Measurements from ENCODE around the gene CHI3L1. TPM values are rescaled to one million over a fixed set of nuclear protein-coding genes. Genes with fewer than 3 reads are reported as not detected.

CHI3L1 gene
- total RNA-seq, 1 donor from 2014 or later, result 0.20 TPM

DNA sequence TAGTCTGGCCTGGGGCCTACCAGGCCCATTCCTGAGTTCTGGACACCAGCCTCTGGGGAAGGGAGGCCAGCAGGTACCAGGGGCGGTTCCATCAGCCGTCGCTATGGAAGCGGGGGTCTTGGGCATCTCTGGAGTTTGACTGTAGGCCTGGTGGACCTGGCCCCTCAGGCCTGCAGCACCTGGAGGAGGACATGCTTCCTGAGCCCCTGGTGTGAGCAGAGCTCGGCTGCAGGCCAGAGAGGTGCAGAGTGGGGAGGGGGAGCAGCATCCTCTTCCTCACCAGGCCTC lies 18.6 kb downstream of the CHI3L1 start:
- peaks cover 24% of the 10 kb centered on the region for H3K36me3 Mint-ChIP-seq (ENCODE audit: low read depth, unreplicated experiment)
- no peak overlapping the region for H3K27ac ChIP-seq (ENCODE audit: low read depth, low read length)
- H3K36me3 ChIP-seq (ENCODE audit: insufficient read depth, low read length), result no peaks in the 10 kb centered on the region
- no peaks in the 10 kb centered on the region for H3K9me3 ChIP-seq (ENCODE audit: insufficient read depth, low read depth, low read length)
- peaks cover 3% of the 10 kb centered on the region for H4K20me1 ChIP-seq (ENCODE audit: insufficient read depth, low read length)
- H3K4me3 Mint-ChIP-seq (ENCODE audit: unreplicated experiment), result no peak overlapping the region
- H3K27me3 ChIP-seq (ENCODE audit: insufficient read depth, low read length), result peaks cover 2% of the 10 kb centered on the region
- H3K27ac Mint-ChIP-seq (ENCODE audit: unreplicated experiment), result no peak overlapping the region
- H3K4me1 ChIP-seq (ENCODE audit: insufficient read depth, low read length), result no peaks in the 10 kb centered on the region
- FAIRE-seq, result no peak
- H3K9me3 Mint-ChIP-seq (ENCODE audit: unreplicated experiment), result peaks cover 17% of the 10 kb centered on the region
- no peak overlapping the region for H3K9ac ChIP-seq (ENCODE audit: low read length)
- no peak for DNase-seq (ENCODE audit: low read depth)
- peaks cover 5% of the 10 kb centered on the region for H3K4me1 Mint-ChIP-seq (ENCODE audit: low read depth, unreplicated experiment)
- no peak overlapping the region for H3K4me3 ChIP-seq (ENCODE audit: insufficient read depth, low read depth, low read length)
- H3K27me3 Mint-ChIP-seq (ENCODE audit: low read depth, unreplicated experiment), result peaks cover 58% of the 10 kb centered on the region
- H2AFZ ChIP-seq (ENCODE audit: low read depth, low read length), result no peak overlapping the region
- no peaks in the 10 kb centered on the region for H3K79me2 ChIP-seq (ENCODE audit: insufficient read depth, low read length)
- TF ChIP-seq EZH2 (IDR thresholded peaks at IDR 0.05; ENCODE audit: insufficient read depth, low read length), result no peak
- TF ChIP-seq, protein P1, sequence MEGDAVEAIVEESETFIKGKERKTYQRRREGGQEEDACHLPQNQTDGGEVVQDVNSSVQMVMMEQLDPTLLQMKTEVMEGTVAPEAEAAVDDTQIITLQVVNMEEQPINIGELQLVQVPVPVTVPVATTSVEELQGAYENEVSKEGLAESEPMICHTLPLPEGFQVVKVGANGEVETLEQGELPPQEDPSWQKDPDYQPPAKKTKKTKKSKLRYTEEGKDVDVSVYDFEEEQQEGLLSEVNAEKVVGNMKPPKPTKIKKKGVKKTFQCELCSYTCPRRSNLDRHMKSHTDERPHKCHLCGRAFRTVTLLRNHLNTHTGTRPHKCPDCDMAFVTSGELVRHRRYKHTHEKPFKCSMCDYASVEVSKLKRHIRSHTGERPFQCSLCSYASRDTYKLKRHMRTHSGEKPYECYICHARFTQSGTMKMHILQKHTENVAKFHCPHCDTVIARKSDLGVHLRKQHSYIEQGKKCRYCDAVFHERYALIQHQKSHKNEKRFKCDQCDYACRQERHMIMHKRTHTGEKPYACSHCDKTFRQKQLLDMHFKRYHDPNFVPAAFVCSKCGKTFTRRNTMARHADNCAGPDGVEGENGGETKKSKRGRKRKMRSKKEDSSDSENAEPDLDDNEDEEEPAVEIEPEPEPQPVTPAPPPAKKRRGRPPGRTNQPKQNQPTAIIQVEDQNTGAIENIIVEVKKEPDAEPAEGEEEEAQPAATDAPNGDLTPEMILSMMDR (IDR thresholded peaks at IDR 0.05; ENCODE audit: insufficient read depth, low read depth, low read length), result no peak
- no peak overlapping the region for H3K4me2 ChIP-seq (ENCODE audit: low read length)

DNA sequence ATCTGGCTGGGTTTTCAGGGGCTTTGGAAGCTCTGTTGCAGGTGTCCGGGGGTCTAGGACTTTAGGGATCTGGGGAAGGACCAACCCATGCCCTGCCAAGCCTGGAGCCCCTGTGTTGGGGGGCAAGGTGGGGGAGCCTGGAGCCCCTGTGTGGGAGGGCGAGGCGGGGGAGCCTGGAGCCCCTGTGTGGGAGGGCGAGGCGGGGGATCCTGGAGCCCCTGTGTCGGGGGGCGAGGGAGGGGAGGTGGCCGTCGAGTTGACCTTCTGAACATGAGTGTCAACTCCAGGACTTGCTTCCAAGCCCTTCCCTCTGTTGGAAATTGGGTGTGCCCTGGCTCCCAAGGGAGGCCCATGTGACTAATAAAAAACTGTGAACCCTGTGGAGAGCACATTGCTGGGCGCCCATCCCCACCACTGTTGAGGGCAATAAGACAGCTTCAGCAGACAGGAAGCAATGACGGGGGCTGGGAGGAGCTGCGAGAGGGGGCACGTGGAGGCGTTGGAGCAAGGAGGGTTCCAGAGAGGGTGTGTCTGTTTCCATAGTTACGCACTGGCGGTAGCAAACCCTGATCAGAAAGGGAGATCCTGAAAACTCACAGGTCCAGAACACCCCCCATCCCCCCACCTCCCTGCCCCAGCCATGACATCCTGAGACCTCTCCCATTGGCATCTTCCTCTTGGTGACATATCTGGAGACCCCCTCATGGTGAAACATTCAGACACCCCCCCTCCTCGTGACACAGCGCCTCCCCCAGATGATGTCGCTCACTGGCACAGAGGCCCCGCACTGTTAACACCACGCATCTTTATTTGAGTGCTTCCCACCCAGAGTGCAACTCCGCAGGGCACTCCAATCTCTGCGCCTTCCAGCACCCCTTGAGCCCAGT lies 19.2 kb downstream of the CHI3L1 start:
- H3K4me1 Mint-ChIP-seq (ENCODE audit: low read depth, unreplicated experiment), result peaks cover 3% of the 10 kb centered on the region

More for the DNA sequence above, 19.2 kb downstream of the CHI3L1 start:
- Mint-ChIP-seq H3K27me3 (ENCODE audit: low read depth, unreplicated experiment) (peaks cover 64% of the 10 kb centered on the region), H3K4me3 (ENCODE audit: unreplicated experiment) (no peak overlapping the region), H3K36me3 (ENCODE audit: low read depth, unreplicated experiment) (peaks cover 27% of the 10 kb centered on the region), H3K27ac (ENCODE audit: unreplicated experiment) (no peak overlapping the region), H3K9me3 (ENCODE audit: unreplicated experiment) (peaks cover 19% of the 10 kb centered on the region)
- H3K4me3 ChIP-seq (ENCODE audit: insufficient read depth, low read depth, low read length), result no peak overlapping the region
- FAIRE-seq, result no peak
- peaks cover 2% of the 10 kb centered on the region for H3K27me3 ChIP-seq (ENCODE audit: insufficient read depth, low read length)
- H3K9me3 ChIP-seq (ENCODE audit: insufficient read depth, low read depth, low read length), result no peaks in the 10 kb centered on the region
- H3K9ac ChIP-seq (ENCODE audit: low read length), result no peak overlapping the region
- no peaks in the 10 kb centered on the region for H3K4me1 ChIP-seq (ENCODE audit: insufficient read depth, low read length)
- no peak overlapping the region for H3K4me2 ChIP-seq (ENCODE audit: low read length)
- H2AFZ ChIP-seq (ENCODE audit: low read depth, low read length), result no peak overlapping the region
- H3K36me3 ChIP-seq (ENCODE audit: insufficient read depth, low read length), result no peaks in the 10 kb centered on the region
- H4K20me1 ChIP-seq (ENCODE audit: insufficient read depth, low read length), result peaks cover 3% of the 10 kb centered on the region
- DNase-seq (ENCODE audit: low read depth), result no peak
- H3K79me2 ChIP-seq (ENCODE audit: insufficient read depth, low read length), result no peaks in the 10 kb centered on the region
- TF ChIP-seq, protein P1 (IDR thresholded peaks at IDR 0.05; ENCODE audit: insufficient read depth, low read depth, low read length), result no peak
- no peak for TF ChIP-seq EZH2 (IDR thresholded peaks at IDR 0.05; ENCODE audit: insufficient read depth, low read length)
- H3K27ac ChIP-seq (ENCODE audit: low read depth, low read length), result no peak overlapping the region
